Astrocyte (in vitro differentiated cells and primary cell): ENCODE measurements around the gene PRPH. TPM values are rescaled to one million over a fixed set of nuclear protein-coding genes. Genes with fewer than 3 reads are reported as not detected.
A peak's percentile ranks its signal among the peaks of the same experiment; 100 is the strongest.

ENCODE experiments used
- DNase-seq: peaks from one replicate; pipeline ENCODE4 v3.0.0-alpha.2; 2010; ENCODE audit warnings: low read depth
- FAIRE-seq: peaks from 2 replicates; lab custom pipeline; 2011; peaks lifted over from hg19 to GRCh38; lab: Jason Lieb, UNC
- H2AFZ ChIP-seq: 2 replicates; pipeline ENCODE4 v1.6.0; 2012; ENCODE audit warnings: low read depth, low read length, inconsistent platforms
- H3K27ac ChIP-seq: 2 replicates; pipeline ENCODE4 v1.5.1; 2011; ENCODE audit warnings: low read depth, low read length, inconsistent platforms
- H3K27me3 ChIP-seq: 2 replicates; pipeline ENCODE4 v1.6.0; 2011; ENCODE audit warnings: low read length, inconsistent platforms; ENCODE audit not compliant: insufficient read depth
- H3K36me3 ChIP-seq: 2 replicates; pipeline ENCODE4 v1.5.1; 2011; ENCODE audit warnings: low read length, inconsistent platforms; ENCODE audit not compliant: insufficient read depth
- H3K4me1 ChIP-seq: 2 replicates; pipeline ENCODE4 v1.5.1; 2011; ENCODE audit warnings: low read length, inconsistent platforms; ENCODE audit not compliant: insufficient read depth
- H3K4me2 ChIP-seq: 2 replicates; pipeline ENCODE4 v1.6.0; 2012; ENCODE audit warnings: low read length, inconsistent platforms
- H3K4me3 ChIP-seq: 2 replicates; pipeline ENCODE4 v1.5.1; 2011; ENCODE audit warnings: low read depth, mild to moderate bottlenecking, low read length, inconsistent platforms; ENCODE audit not compliant: insufficient read depth
- H3K79me2 ChIP-seq: 2 replicates; pipeline ENCODE4 v1.6.0; 2012; ENCODE audit warnings: mild to moderate bottlenecking, low read length, inconsistent platforms; ENCODE audit not compliant: insufficient read depth
- H3K9ac ChIP-seq: 2 replicates; pipeline ENCODE4 v1.6.0; 2012; ENCODE audit warnings: mild to moderate bottlenecking, low read length, inconsistent platforms
- H3K9me3 ChIP-seq: 2 replicates; pipeline ENCODE4 v1.5.1; 2012; ENCODE audit warnings: low read depth, mild to moderate bottlenecking, low read length, inconsistent platforms; ENCODE audit not compliant: insufficient read depth
- H4K20me1 ChIP-seq: 2 replicates; pipeline ENCODE4 v1.6.0; 2012; ENCODE audit warnings: low read length, inconsistent platforms; ENCODE audit not compliant: insufficient read depth
- H3K27ac Mint-ChIP-seq: one replicate; pipeline ENCODE4 v1.8.0; 2021; ENCODE audit warnings: mild to moderate bottlenecking, mixed read lengths; ENCODE audit not compliant: unreplicated experiment
- H3K27me3 Mint-ChIP-seq: one replicate; pipeline ENCODE4 v1.8.0; 2021; ENCODE audit warnings: low read depth, mixed read lengths; ENCODE audit not compliant: unreplicated experiment
- H3K36me3 Mint-ChIP-seq: one replicate; pipeline ENCODE4 v1.8.0; 2021; ENCODE audit warnings: low read depth, mixed read lengths; ENCODE audit not compliant: unreplicated experiment
- H3K4me1 Mint-ChIP-seq: one replicate; pipeline ENCODE4 v1.8.0; 2021; ENCODE audit warnings: low read depth, mixed read lengths; ENCODE audit not compliant: unreplicated experiment
- H3K4me3 Mint-ChIP-seq: one replicate; pipeline ENCODE4 v1.8.0; 2021; ENCODE audit warnings: mild to moderate bottlenecking, moderate library complexity, mixed read lengths; ENCODE audit not compliant: unreplicated experiment
- H3K9me3 Mint-ChIP-seq: one replicate; pipeline ENCODE4 v1.8.0; 2021; ENCODE audit warnings: mild to moderate bottlenecking, mixed read lengths; ENCODE audit not compliant: unreplicated experiment
- CTCF ChIP-seq: IDR thresholded peaks from 2 replicates; pipeline ENCODE4 v1.5.1; 2011; ENCODE audit warnings: low read depth, mild to moderate bottlenecking, inconsistent platforms, low read length, moderate library complexity; ENCODE audit not compliant: insufficient read depth
- EZH2 ChIP-seq: IDR thresholded peaks from 2 replicates; pipeline ENCODE4 v1.6.1; 2012; ENCODE audit warnings: mild to moderate bottlenecking, low read length, inconsistent platforms; ENCODE audit not compliant: insufficient read depth
- total RNA-seq: library from RNA; stranded (reverse); gene quantifications from 2 replicates; pipeline ENCODE4 v1.2.1, GENCODE V29; 2021

Gene PRPH
- total RNA-seq, 1 donor from 2014 or later = not detected

- H3K36me3 ChIP-seq = no peaks in the 10 kb centered on the region
- FAIRE-seq = no peak
- Mint-ChIP-seq H3K36me3 (peaks cover 9% of the 10 kb centered on the region), H3K27ac (no peak overlapping the region), H3K9me3 (peaks cover 12% of the 10 kb centered on the region), H3K4me1 (no peaks in the 10 kb centered on the region), H3K27me3 (peaks cover 85% of the 10 kb centered on the region), H3K4me3 (no peak overlapping the region)
- peak; percentile 100 for TF ChIP-seq EZH2
- TF ChIP-seq CTCF = no peak
- peak overlapping the region; percentile 84 for H3K4me2 ChIP-seq
- H3K4me3 ChIP-seq = no peak overlapping the region
- H4K20me1 ChIP-seq = peaks cover 8% of the 10 kb centered on the region
- no peak overlapping the region for H2AFZ ChIP-seq
- peaks cover 3% of the 10 kb centered on the region for H3K4me1 ChIP-seq
- no peaks in the 10 kb centered on the region for H3K79me2 ChIP-seq
- H3K9me3 ChIP-seq = peaks cover 3% of the 10 kb centered on the region
- H3K9ac ChIP-seq = no peak overlapping the region
- H3K27ac ChIP-seq = no peak overlapping the region
- H3K27me3 ChIP-seq = peaks cover 70% of the 10 kb centered on the region
- no peak for DNase-seq
These were observed 41.2 kb downstream of the PRPH start for GRCh38 chr12:49335955-49336644.

- Mint-ChIP-seq H3K9me3 (peaks cover 12% of the 10 kb centered on the region), H3K36me3 (peaks cover 9% of the 10 kb centered on the region), H3K4me3 (peak within 1 kb of the TSS; percentile 50), H3K27ac (no peak within 1 kb of the TSS), H3K27me3 (peaks cover 88% of the 10 kb centered on the region), H3K4me1 (no peaks in the 10 kb centered on the region)
- no peak within 1 kb of the TSS for H3K27ac ChIP-seq
- FAIRE-seq = no peak
- peaks cover 5% of the 10 kb centered on the region for H4K20me1 ChIP-seq
- H3K4me3 ChIP-seq = peak within 1 kb of the TSS; percentile 42
- no peak for DNase-seq
- H3K79me2 ChIP-seq = no peaks in the 10 kb centered on the region
- peak; percentile 93 for TF ChIP-seq EZH2
- peak; percentile 17 for TF ChIP-seq CTCF
- H3K36me3 ChIP-seq = no peaks in the 10 kb centered on the region
- peaks cover 3% of the 10 kb centered on the region for H3K9me3 ChIP-seq
- H2AFZ ChIP-seq = peak within 1 kb of the TSS; percentile 72
- H3K9ac ChIP-seq = no peak within 1 kb of the TSS
- peaks cover 76% of the 10 kb centered on the region for H3K27me3 ChIP-seq
- H3K4me2 ChIP-seq = peak within 1 kb of the TSS; percentile 84
- peaks cover 3% of the 10 kb centered on the region for H3K4me1 ChIP-seq
These were observed 42.0 kb downstream of the PRPH start, which contains the start of gene C1QL4 for GRCh38 chr12:49336645-49337584. TSS of gene C1QL4 (minus strand) at chr12:49337188. CDS start at chr12:49336477, 711 bp downstream.
